HEK293 (cell line): ENCODE results near the gene FOSB.

Experiments
- CTCF ChIA-PET: fragments of 350-600 bp; formaldehyde crosslinking; extraction: SDS; loops from one replicate; lab custom pipeline; 2021; ENCODE audit warnings: antibody characterized with exemption; lab: Yijun Ruan, JAX
- POLR2A ChIA-PET: fragments of 300-600 bp; formaldehyde crosslinking; extraction: SDS; loops from one replicate; lab custom pipeline; 2020; ENCODE audit warnings: antibody characterized with exemption, inconsistent platforms; lab: Yijun Ruan, JAX
- H3K27ac ChIP-seq: fragments of 200-500 bp; sonication (Bioruptor generic); 2 replicates; pipeline ENCODE4 v1.5.1; 2014; ENCODE audit warnings: low read depth, low read length, control low read depth, inconsistent platforms; ENCODE audit errors: extremely low read depth
- H3K36me3 ChIP-seq, 2 experiments: fragments of 200-500 bp in 1 of 2; sonication (Bioruptor generic) in 1 of 2; 1 replicate in 1 of 2; 2 replicates in 1 of 2; pipeline ENCODE4 v1.5.1; 2014 to 2017; ENCODE audit warnings: inconsistent platforms in 2 of 2, low read length in 2 of 2; ENCODE audit not compliant: control insufficient read depth in 2 of 2, insufficient read depth in 1 of 2
- H3K4me1 ChIP-seq: fragments of 200-500 bp; sonication (Bioruptor generic); 2 replicates; pipeline ENCODE4 v1.5.1; 2014; ENCODE audit warnings: mild to moderate bottlenecking, low read length, inconsistent platforms; ENCODE audit not compliant: control insufficient read depth, insufficient read depth
- H3K4me3 ChIP-seq: 2 replicates; pipeline ENCODE4 v1.5.1; 2011; ENCODE audit warnings: low read depth, mild to moderate bottlenecking, control low read depth, low read length, moderate library complexity
- H3K9me3 ChIP-seq: fragments of 200-500 bp; sonication (Bioruptor generic); 2 replicates; pipeline ENCODE4 v1.5.1; 2014; ENCODE audit warnings: low read depth, low read length, inconsistent platforms; ENCODE audit not compliant: control insufficient read depth, insufficient read depth
- GLI2 ChIP-seq: fragments of 450-650 bp; formaldehyde crosslinking; IDR thresholded peaks from 2 replicates; pipeline ENCODE4; 2017; ENCODE audit warnings: missing biosample characterization, missing genetic modification characterization, low read depth, borderline replicate concordance
- SCRT1 ChIP-seq: fragments of 450-650 bp; formaldehyde crosslinking; IDR thresholded peaks from 2 replicates; pipeline ENCODE4 v1.5.1; 2016; ENCODE audit warnings: missing biosample characterization, missing genetic modification characterization, borderline replicate concordance
- SP3 ChIP-seq: fragments of 450-650 bp; formaldehyde crosslinking; IDR thresholded peaks from 2 replicates; pipeline ENCODE4 v1.5.1; 2016; ENCODE audit warnings: missing biosample characterization, missing genetic modification characterization
- ZFP3 ChIP-seq: fragments of 450-650 bp; formaldehyde crosslinking; IDR thresholded peaks from 2 replicates; pipeline ENCODE4 v1.5.1; 2016; ENCODE audit warnings: low read depth, missing biosample characterization, missing genetic modification characterization
- ZNF324 ChIP-seq: fragments of 450-650 bp; formaldehyde crosslinking; IDR thresholded peaks from 2 replicates; pipeline ENCODE4 v1.5.1; 2016; ENCODE audit warnings: missing biosample characterization, missing genetic modification characterization
- ZNF426 ChIP-seq: fragments of 450-650 bp; formaldehyde crosslinking; IDR thresholded peaks from 2 replicates; pipeline ENCODE4 v1.5.1; 2017; ENCODE audit warnings: missing biosample characterization, missing genetic modification characterization, mild to moderate bottlenecking, inconsistent platforms, moderate library complexity
- ZNF548 ChIP-seq: fragments of 450-650 bp; formaldehyde crosslinking; IDR thresholded peaks from 2 replicates; pipeline ENCODE4 v1.5.1; 2016; ENCODE audit warnings: missing biosample characterization, missing genetic modification characterization
- ZNF623 ChIP-seq: fragments of 450-650 bp; formaldehyde crosslinking; IDR thresholded peaks from 2 replicates; pipeline ENCODE4 v1.5.1; 2016; ENCODE audit warnings: missing biosample characterization, missing genetic modification characterization
- ZNF624 ChIP-seq: fragments of 450-650 bp; formaldehyde crosslinking; IDR thresholded peaks from 2 replicates; pipeline ENCODE4 v1.5.1; 2017; ENCODE audit warnings: missing biosample characterization, missing genetic modification characterization
- ZNF654 ChIP-seq: fragments of 450-650 bp; formaldehyde crosslinking; IDR thresholded peaks from 2 replicates; pipeline ENCODE4 v1.5.1; 2016; ENCODE audit warnings: low read depth, missing biosample characterization, missing genetic modification characterization
- TF ChIP-seq, protein P1 (sequence below): fragments of 450-650 bp; formaldehyde crosslinking; IDR thresholded peaks from 2 replicates; pipeline ENCODE4 v1.5.1; 2016; ENCODE audit warnings: missing biosample characterization, missing genetic modification characterization
- TF ChIP-seq, protein P2 (sequence below): fragments of 450-650 bp; formaldehyde crosslinking; IDR thresholded peaks from 2 replicates; pipeline ENCODE4 v1.5.1; 2016; ENCODE audit warnings: missing biosample characterization, missing genetic modification characterization
- TF ChIP-seq, protein P3 (sequence below): fragments of 450-650 bp; formaldehyde crosslinking; IDR thresholded peaks from 2 replicates; pipeline ENCODE4 v1.5.1; 2017; ENCODE audit warnings: missing biosample characterization, mild to moderate bottlenecking, missing genetic modification characterization, moderate library complexity

Gene FOSB

DNA sequence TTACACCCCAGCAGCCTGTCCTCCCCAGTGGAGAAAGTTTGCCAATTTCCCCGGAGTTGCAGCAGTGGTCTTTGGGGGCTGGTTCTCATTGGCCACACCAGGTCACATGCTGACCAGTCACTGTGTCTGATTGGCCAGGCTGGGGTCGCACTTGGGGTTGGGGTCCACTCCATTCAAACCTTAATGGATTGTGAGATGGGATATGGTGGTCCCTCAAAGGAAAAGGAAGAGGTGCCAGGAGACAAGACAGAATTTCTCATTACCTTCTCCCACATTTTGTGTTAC, 33.9 kb downstream of the FOSB start (continued):
- TF ChIP-seq SCRT1 (no peak), ZNF624 (tag by site-specific recombination) (no peak), ZFP3 (tag by site-specific recombination) (no peak)
- TF ChIP-seq, protein P1, sequence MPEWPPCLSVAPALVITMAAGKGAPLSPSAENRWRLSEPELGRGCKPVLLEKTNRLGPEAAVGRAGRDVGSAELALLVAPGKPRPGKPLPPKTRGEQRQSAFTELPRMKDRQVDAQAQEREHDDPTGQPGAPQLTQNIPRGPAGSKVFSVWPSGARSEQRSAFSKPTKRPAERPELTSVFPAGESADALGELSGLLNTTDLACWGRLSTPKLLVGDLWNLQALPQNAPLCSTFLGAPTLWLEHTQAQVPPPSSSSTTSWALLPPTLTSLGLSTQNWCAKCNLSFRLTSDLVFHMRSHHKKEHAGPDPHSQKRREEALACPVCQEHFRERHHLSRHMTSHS (tag by site-specific recombination) = no peak

DNA sequence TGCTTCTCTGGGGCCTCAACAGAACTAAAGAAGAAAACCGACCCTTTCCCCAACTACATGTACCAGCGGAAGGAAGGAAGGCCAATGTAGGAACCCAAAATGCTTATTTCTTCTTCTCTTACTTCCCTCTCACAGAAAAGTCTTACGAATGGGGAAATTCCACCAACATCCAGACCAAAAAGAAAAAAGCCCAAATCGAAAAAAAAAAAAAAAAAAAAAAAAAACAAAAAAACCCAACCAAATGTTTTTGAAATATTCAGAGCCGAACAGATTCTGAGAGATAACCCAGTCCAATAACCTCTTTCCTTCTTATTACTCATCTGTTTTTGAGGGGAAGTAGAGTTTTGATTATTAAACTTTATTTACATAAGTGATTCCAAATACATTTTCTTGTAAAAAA, 34.3 kb downstream of the FOSB start:
- CTCF ChIA-PET = interaction anchor here (1.3 kb wide), 1 partner anchor 17 kb away, joined by 3 read pairs; no protein-coding TSS in a partner anchor
- Histone ChIP-seq H3K27ac (no peak overlapping the region), H3K9me3 (no peaks in the 10 kb centered on the region), H3K4me3 (no peak overlapping the region), H3K36me3 (no peaks in the 10 kb centered on the region), H3K4me1 (peaks cover 9% of the 10 kb centered on the region)
- POLR2A ChIA-PET = no interaction called here
- TF ChIP-seq, protein P2, sequence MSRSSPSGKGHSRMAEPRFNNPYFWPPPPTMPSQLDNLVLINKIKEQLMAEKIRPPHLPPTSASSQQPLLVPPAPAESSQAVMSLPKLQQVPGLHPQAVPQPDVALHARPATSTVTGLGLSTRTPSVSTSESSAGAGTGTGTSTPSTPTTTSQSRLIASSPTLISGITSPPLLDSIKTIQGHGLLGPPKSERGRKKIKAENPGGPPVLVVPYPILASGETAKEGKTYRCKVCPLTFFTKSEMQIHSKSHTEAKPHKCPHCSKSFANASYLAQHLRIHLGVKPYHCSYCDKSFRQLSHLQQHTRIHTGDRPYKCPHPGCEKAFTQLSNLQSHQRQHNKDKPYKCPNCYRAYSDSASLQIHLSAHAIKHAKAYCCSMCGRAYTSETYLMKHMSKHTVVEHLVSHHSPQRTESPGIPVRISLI (tag by site-specific recombination) = peak; percentile 81; the same call in 1 of the 2 replicates
- TF ChIP-seq GLI2 (tag by site-specific recombination) = no peak

DNA sequence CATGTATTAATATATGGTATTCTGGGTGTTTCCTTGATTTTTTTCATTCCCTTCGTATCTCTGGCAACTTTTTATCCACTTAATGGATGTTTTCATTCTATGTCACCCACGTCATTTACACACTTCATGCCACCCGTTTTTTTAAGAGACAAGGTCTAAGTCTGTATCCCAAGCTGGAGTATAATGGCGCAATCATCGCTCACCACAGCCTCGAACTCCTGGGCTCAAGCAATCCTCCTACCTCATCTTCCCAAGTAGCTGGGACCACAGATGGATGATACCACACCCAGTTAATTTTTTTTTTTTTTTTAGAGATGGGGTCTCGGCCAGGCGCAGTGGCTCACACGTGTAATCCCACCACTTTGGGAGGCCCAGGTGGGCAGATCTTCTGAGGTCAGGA, 36.1 kb downstream of the FOSB start:
- ChIA-PET CTCF (interaction anchor here (0.6 to 2.6 kb wide), 3 partner anchors 18 to 54 kb away, joined by 3 to 19 read pairs (median 5); no protein-coding TSS in a partner anchor), POLR2A (no interaction called here)
- Histone ChIP-seq H3K9me3 (no peaks in the 10 kb centered on the region), H3K4me1 (peaks cover 9% of the 10 kb centered on the region), H3K36me3 (no peaks in the 10 kb centered on the region), H3K4me3 (no peak overlapping the region), H3K27ac (no peak overlapping the region)
- TF ChIP-seq ZNF324 (tag by site-specific recombination) = no peak
- no peak for TF ChIP-seq ZNF548 (tag by site-specific recombination)
- no peak for TF ChIP-seq SP3 (tag by site-specific recombination)
- TF ChIP-seq ZNF623 (tag by site-specific recombination) = no peak

DNA sequence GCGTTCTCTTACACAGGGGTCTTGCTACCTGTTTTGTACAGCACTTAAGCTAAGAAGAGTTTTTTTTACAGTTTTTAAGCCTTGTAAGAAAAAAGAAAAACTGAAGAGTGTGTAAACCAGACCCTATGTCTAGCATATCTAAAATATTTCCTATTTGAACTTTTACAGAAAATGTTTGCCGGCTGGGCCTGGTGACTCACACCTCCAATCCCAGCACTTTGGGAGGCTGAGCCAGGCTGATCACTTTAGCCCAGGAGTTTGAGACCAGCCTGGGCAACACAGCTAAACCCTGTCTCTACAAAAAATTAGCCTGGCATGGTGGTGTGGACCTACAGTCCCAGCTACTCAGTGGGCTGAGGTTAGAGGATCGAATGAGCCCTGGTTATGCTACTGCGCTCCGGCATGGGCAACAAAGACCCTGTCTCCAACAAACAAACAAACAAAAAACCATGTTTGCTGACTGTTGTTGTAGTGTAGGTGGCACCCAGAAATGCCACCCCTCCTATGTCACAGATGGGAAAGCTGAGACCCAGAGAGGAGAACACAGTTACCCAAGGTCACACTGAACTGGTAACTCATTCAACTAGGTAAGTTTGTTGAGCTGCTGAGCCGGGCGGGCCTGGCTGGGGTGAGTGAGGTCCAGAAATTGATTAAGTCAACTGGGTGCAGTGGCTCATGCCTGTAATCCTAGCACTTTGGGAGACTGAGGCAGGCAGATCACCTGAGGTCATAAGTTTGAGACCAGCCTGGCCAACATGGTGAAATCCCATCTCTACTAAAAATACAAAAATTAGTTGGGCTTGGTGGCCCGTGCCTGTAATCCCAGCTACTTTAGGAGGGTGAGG, 37.6 kb downstream of the FOSB start:
- TF ChIP-seq ZNF426 (tag by site-specific recombination) = no peak
- TF ChIP-seq, protein P3, sequence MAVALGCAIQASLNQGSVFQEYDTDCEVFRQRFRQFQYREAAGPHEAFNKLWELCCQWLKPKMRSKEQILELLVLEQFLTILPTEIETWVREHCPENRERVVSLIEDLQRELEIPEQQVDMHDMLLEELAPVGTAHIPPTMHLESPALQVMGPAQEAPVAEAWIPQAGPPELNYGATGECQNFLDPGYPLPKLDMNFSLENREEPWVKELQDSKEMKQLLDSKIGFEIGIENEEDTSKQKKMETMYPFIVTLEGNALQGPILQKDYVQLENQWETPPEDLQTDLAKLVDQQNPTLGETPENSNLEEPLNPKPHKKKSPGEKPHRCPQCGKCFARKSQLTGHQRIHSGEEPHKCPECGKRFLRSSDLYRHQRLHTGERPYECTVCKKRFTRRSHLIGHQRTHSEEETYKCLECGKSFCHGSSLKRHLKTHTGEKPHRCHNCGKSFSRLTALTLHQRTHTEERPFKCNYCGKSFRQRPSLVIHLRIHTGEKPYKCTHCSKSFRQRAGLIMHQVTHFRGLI (tag by site-specific recombination) = peak; percentile 64; the same call in 1 of the 2 replicates
- TF ChIP-seq ZNF654 (tag by site-specific recombination) = no peak
- TF ChIP-seq, all 188 proteins: peak for 1
- H3K27ac ChIP-seq = no peak overlapping the region
- peaks cover 15% of the 10 kb centered on the region for H3K4me1 ChIP-seq
- CTCF ChIA-PET = interaction anchor here (0.6 to 2.6 kb wide), 15 partner anchors 9 to 744 kb away, joined by 3 to 19 read pairs (median 3); no protein-coding TSS in a partner anchor
- no peak overlapping the region for H3K4me3 ChIP-seq
- POLR2A ChIA-PET = no interaction called here
- no peaks in the 10 kb centered on the region for H3K9me3 ChIP-seq
- H3K36me3 ChIP-seq = no peaks in the 10 kb centered on the region
